ENCODE measurements around the gene GRID2.

The GRID2 gene

GRCh38 chr4:93568758-93569157 lies 1265.0 kb downstream of the GRID2 start:
- H3K9me3 ChIP-seq = no peaks in the 10 kb centered on the region
- no peaks in the 10 kb centered on the region for H3K36me3 ChIP-seq
- no peak overlapping the region for H3K4me3 ChIP-seq (ENCODE audit: low read depth, low read length)
- no peaks in the 10 kb centered on the region for H3K27me3 ChIP-seq
- no peaks in the 10 kb centered on the region for H3K4me1 ChIP-seq
- no peak for TF ChIP-seq CTCF (IDR thresholded peaks at IDR 0.05; ENCODE audit: low read depth, low read length)
- no peak for DNase-seq

GRCh38 chr4:93573285-93573684 lies 1269.5 kb downstream of the GRID2 start:
- Histone ChIP-seq H3K27me3 (no peaks in the 10 kb centered on the region), H3K36me3 (no peaks in the 10 kb centered on the region), H3K4me1 (no peaks in the 10 kb centered on the region), H3K4me3 (ENCODE audit: low read depth, low read length) (no peak overlapping the region), H3K9me3 (no peaks in the 10 kb centered on the region)
- DNase-seq = no peak
- TF ChIP-seq CTCF (IDR thresholded peaks at IDR 0.05; ENCODE audit: low read depth, low read length) = no peak

- TF ChIP-seq CTCF (IDR thresholded peaks at IDR 0.05; ENCODE audit: low read depth, low read length) = no peak
- no peak overlapping the region for H3K4me3 ChIP-seq (ENCODE audit: low read depth, low read length)
- H3K4me1 ChIP-seq = no peaks in the 10 kb centered on the region
- no peaks in the 10 kb centered on the region for H3K27me3 ChIP-seq
- no peaks in the 10 kb centered on the region for H3K36me3 ChIP-seq
- no peaks in the 10 kb centered on the region for H3K9me3 ChIP-seq
- DNase-seq = no peak
These were observed 1275.2 kb downstream of the GRID2 start for GRCh38 chr4:93578942-93579341.

- Histone ChIP-seq H3K9me3 (no peaks in the 10 kb centered on the region), H3K4me1 (no peaks in the 10 kb centered on the region), H3K4me3 (ENCODE audit: low read depth, low read length) (no peak overlapping the region), H3K36me3 (no peaks in the 10 kb centered on the region), H3K27me3 (no peaks in the 10 kb centered on the region)
- DNase-seq = no peak
- TF ChIP-seq CTCF (IDR thresholded peaks at IDR 0.05; ENCODE audit: low read depth, low read length) = no peak
These were observed 1301.4 kb downstream of the GRID2 start for GRCh38 chr4:93605163-93605562.

- no peaks in the 10 kb centered on the region for H3K27me3 ChIP-seq
- H3K4me3 ChIP-seq (ENCODE audit: low read depth, low read length) = no peak overlapping the region
- no peak for TF ChIP-seq CTCF (IDR thresholded peaks at IDR 0.05; ENCODE audit: low read depth, low read length)
- no peak for DNase-seq
- H3K4me1 ChIP-seq = no peaks in the 10 kb centered on the region
- H3K36me3 ChIP-seq = no peaks in the 10 kb centered on the region
- no peaks in the 10 kb centered on the region for H3K9me3 ChIP-seq
These were observed 1313.8 kb downstream of the GRID2 start for GRCh38 chr4:93617606-93618005.

- Histone ChIP-seq H3K27me3 (no peaks in the 10 kb centered on the region), H3K4me1 (no peaks in the 10 kb centered on the region), H3K4me3 (ENCODE audit: low read depth, low read length) (no peak overlapping the region), H3K36me3 (no peaks in the 10 kb centered on the region), H3K9me3 (no peaks in the 10 kb centered on the region)
- no peak for DNase-seq
- no peak for TF ChIP-seq CTCF (IDR thresholded peaks at IDR 0.05; ENCODE audit: low read depth, low read length)
These were observed 1330.0 kb downstream of the GRID2 start for GRCh38 chr4:93633721-93634120.
